NCI-H1105 (cell line): ENCODE data around the gene SLC7A6.

Experiments
- DNase-seq: peaks from one replicate; lab custom pipeline; 2025; lab: John Stamatoyannopoulos, UW

SLC7A6 gene

GRCh38 chr16:68235108-68235886, 29.0 kb upstream of the SLC7A6 start:
- no peak for DNase-seq

- no peak for DNase-seq
Measured at GRCh38 chr16:68235887-68236136, 28.5 kb upstream of the SLC7A6 start, which contains the start of gene ESRP2. TSS of gene ESRP2 (minus strand) at chr16:68236127. CDS start at chr16:68236045, 82 bp downstream.

GRCh38 chr16:68236137-68236825, 28.0 kb upstream of the SLC7A6 start:
- peak; percentile 48 for DNase-seq

GRCh38 chr16:68236826-68237242, 27.5 kb upstream of the SLC7A6 start:
- no peak for DNase-seq

- DNase-seq = peak; percentile 55
Measured at GRCh38 chr16:68237243-68238028, 26.9 kb upstream of the SLC7A6 start.

- DNase-seq = no peak
Measured at GRCh38 chr16:68238029-68238345, 26.3 kb upstream of the SLC7A6 start.

- no peak for DNase-seq
Measured at GRCh38 chr16:68242085-68242484, 22.2 kb upstream of the SLC7A6 start.

- no peak for DNase-seq
Measured at GRCh38 chr16:68242926-68243858, 21.1 kb upstream of the SLC7A6 start.

- DNase-seq = no peak
Measured at GRCh38 chr16:68244481-68244902, 19.8 kb upstream of the SLC7A6 start.

GRCh38 chr16:68244903-68245853, 19.1 kb upstream of the SLC7A6 start, which contains the start of gene PLA2G15:
TSS of gene PLA2G15 (plus strand) at chr16:68245373. CDS start at chr16:68245427, 54 bp downstream.
- peak; percentile 72 for DNase-seq

GRCh38 chr16:68246121-68246520, 18.2 kb upstream of the SLC7A6 start:
- DNase-seq = no peak

- DNase-seq = no peak
Measured at GRCh38 chr16:68246666-68247065, 17.7 kb upstream of the SLC7A6 start.

- no peak for DNase-seq
Measured at GRCh38 chr16:68247400-68247799, 16.9 kb upstream of the SLC7A6 start.

GRCh38 chr16:68247932-68248331, 16.4 kb upstream of the SLC7A6 start:
- DNase-seq = no peak

- DNase-seq = no peak
Measured at GRCh38 chr16:68249371-68249770, 15.0 kb upstream of the SLC7A6 start.

GRCh38 chr16:68250951-68251350, 13.4 kb upstream of the SLC7A6 start:
- DNase-seq = no peak

- DNase-seq = no peak
Measured at GRCh38 chr16:68251832-68252231, 12.5 kb upstream of the SLC7A6 start.

GRCh38 chr16:68252383-68252782, 11.9 kb upstream of the SLC7A6 start:
- DNase-seq = no peak

GRCh38 chr16:68253721-68254120, 10.6 kb upstream of the SLC7A6 start:
- no peak for DNase-seq

GRCh38 chr16:68255712-68256111, 8.6 kb upstream of the SLC7A6 start:
- no peak for DNase-seq
